OCI-LY1 (cell line): ENCODE results near the gene KIDINS220.
A peak's percentile ranks its signal among the peaks of the same experiment; 100 is the strongest.

Source experiments
- H2AFZ ChIP-seq: fragments of 200-600 bp; sonication (generic), shearing (Covaris generic); 2 replicates; pipeline ENCODE4 v1.6.0; 2014; ENCODE audit warnings: antibody characterized with exemption, mild to moderate bottlenecking, low read length
- H3F3A ChIP-seq: fragments of 200-600 bp; sonication (generic), shearing (Covaris generic); 2 replicates; pipeline ENCODE4 v1.6.0; 2014; ENCODE audit warnings: mild to moderate bottlenecking, antibody characterized with exemption, low read length, moderate library complexity; ENCODE audit not compliant: insufficient read depth
- H3K27ac ChIP-seq: fragments of 200-600 bp; sonication (generic); 2 replicates; pipeline ENCODE4 v1.5.1; 2014; ENCODE audit warnings: low read length, mixed run types, mild to moderate bottlenecking, low read depth; ENCODE audit not compliant: poor library complexity, severe bottlenecking
- H3K27me3 ChIP-seq: fragments of 200-600 bp; sonication (generic); 2 replicates; pipeline ENCODE4 v1.6.0; 2014; ENCODE audit warnings: antibody characterized with exemption, mild to moderate bottlenecking, low read length, moderate library complexity; ENCODE audit not compliant: insufficient read depth
- H3K36me3 ChIP-seq: fragments of 200-600 bp; sonication (generic); 2 replicates; pipeline ENCODE4 v1.6.1; 2014; ENCODE audit warnings: mild to moderate bottlenecking, antibody characterized with exemption, low read length, moderate library complexity, mixed read lengths; ENCODE audit not compliant: insufficient read depth
- H3K4me1 ChIP-seq: fragments of 200-600 bp; sonication (generic); 2 replicates; pipeline ENCODE4 v1.5.1; 2014; ENCODE audit warnings: mild to moderate bottlenecking, low read length, moderate library complexity; ENCODE audit not compliant: insufficient read depth, severe bottlenecking
- H3K4me2 ChIP-seq: fragments of 200-600 bp; sonication (generic), shearing (Covaris generic); 2 replicates; pipeline ENCODE4 v1.6.1; 2014; ENCODE audit warnings: low read length
- H3K4me3 ChIP-seq: fragments of 200-600 bp; sonication (generic); 2 replicates; pipeline ENCODE4 v1.5.1; 2014; ENCODE audit warnings: low read length, low read depth, mild to moderate bottlenecking, mixed read lengths; ENCODE audit not compliant: poor library complexity, severe bottlenecking
- H3K79me2 ChIP-seq: fragments of 200-600 bp; shearing (Covaris generic); 2 replicates; pipeline ENCODE4 v1.6.1; 2016; ENCODE audit warnings: mixed run types, low read length, mixed read lengths; ENCODE audit not compliant: insufficient read depth
- H3K9ac ChIP-seq: fragments of 200-600 bp; sonication (generic), shearing (Covaris generic); 2 replicates; pipeline ENCODE4 v1.6.1; 2014; ENCODE audit warnings: mild to moderate bottlenecking, low read length, mixed read lengths
- H3K9me2 ChIP-seq: fragments of 200-600 bp; sonication (generic), shearing (Covaris generic); 2 replicates; pipeline ENCODE4 v1.6.1; 2014; ENCODE audit warnings: low read depth, mild to moderate bottlenecking, low read length, mixed read lengths
- H3K9me3 ChIP-seq: fragments of 200-600 bp; shearing (Covaris generic); 2 replicates; pipeline ENCODE4 v1.6.1; 2014; ENCODE audit warnings: low read length, mixed read lengths
- H4K20me1 ChIP-seq: fragments of 200-600 bp; sonication (generic), shearing (Covaris generic); 2 replicates; pipeline ENCODE4 v1.6.0; 2016; ENCODE audit warnings: mild to moderate bottlenecking, low read length; ENCODE audit not compliant: insufficient read depth
- EZH2 ChIP-seq: fragments of 200-600 bp; sonication (generic), shearing (Covaris generic); IDR thresholded peaks from 2 replicates; pipeline ENCODE4 v1.8.0; 2017; ENCODE audit warnings: borderline replicate concordance, mixed run types, mild to moderate bottlenecking, antibody characterized with exemption, low read length, moderate library complexity, mixed read lengths
- TF ChIP-seq, protein P1 (sequence below): fragments of 200-600 bp; sonication (generic), shearing (Covaris generic); IDR thresholded peaks from 2 replicates; pipeline ENCODE4 v1.5.1; 2017; ENCODE audit warnings: mild to moderate bottlenecking, antibody characterized with exemption, low read length, moderate library complexity, mixed read lengths

Gene KIDINS220

DNA sequence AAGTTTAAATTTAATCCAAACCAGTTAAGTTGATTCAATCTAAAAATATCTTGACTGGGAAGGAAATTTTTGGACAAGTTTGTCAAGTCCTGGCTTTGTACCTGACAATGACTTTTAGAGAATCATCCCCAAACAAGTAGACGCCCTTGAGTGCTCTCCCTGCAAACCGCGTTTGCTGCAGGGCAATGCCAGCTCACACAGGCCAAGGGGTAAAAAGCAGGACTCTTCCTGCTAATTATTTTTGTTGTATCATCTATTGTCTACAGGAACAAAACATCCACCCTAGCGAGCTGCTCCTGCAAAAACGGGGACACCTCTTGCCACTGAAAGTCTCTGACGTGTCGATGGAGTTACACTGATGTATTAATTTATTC lies 144.6 kb downstream of the KIDINS220 start:
- Histone ChIP-seq H3K36me3 (no peaks in the 10 kb centered on the region), H3K9me2 (no peaks in the 10 kb centered on the region), H3K4me1 (peaks cover 8% of the 10 kb centered on the region), H3K9me3 (no peaks in the 10 kb centered on the region), H3K27ac (no peak overlapping the region), H3F3A (no peaks in the 10 kb centered on the region), H3K9ac (no peak overlapping the region; the same call in 1 of the 2 replicates), H4K20me1 (no peaks in the 10 kb centered on the region), H3K27me3 (no peaks in the 10 kb centered on the region; the same call in 1 of the 2 replicates), H2AFZ (no peak overlapping the region), H3K4me3 (no peak overlapping the region), H3K4me2 (peak overlapping the region; percentile 27), H3K79me2 (no peaks in the 10 kb centered on the region)
- no peak for TF ChIP-seq EZH2
- TF ChIP-seq, protein P1, sequence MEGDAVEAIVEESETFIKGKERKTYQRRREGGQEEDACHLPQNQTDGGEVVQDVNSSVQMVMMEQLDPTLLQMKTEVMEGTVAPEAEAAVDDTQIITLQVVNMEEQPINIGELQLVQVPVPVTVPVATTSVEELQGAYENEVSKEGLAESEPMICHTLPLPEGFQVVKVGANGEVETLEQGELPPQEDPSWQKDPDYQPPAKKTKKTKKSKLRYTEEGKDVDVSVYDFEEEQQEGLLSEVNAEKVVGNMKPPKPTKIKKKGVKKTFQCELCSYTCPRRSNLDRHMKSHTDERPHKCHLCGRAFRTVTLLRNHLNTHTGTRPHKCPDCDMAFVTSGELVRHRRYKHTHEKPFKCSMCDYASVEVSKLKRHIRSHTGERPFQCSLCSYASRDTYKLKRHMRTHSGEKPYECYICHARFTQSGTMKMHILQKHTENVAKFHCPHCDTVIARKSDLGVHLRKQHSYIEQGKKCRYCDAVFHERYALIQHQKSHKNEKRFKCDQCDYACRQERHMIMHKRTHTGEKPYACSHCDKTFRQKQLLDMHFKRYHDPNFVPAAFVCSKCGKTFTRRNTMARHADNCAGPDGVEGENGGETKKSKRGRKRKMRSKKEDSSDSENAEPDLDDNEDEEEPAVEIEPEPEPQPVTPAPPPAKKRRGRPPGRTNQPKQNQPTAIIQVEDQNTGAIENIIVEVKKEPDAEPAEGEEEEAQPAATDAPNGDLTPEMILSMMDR: no peak

DNA sequence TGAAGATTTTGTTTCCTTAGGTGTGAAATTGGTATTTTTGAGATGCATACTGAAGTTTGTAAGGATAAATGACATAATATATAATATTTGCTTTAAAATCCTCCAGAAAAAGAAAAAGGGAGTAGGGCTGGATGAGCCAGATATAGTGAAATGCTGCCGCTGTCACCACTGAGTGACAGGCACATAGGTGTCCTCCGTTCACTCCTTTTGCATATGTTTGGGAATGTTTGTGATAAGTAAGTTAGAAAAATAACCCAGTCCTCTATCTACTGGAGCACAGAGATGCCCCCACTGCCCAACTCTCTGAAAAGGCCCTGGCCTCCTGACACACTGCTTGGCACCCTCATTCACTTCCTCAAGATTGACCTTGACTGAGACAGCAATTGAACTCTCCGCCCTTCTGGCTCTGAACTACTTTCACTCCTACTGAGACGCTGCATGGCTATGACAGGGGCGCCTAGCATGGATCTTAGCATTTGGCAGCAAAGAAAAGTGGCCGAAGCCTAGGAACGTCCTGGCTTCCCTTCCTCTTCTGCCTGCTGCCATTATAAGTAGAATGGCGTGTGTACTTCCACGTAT lies 145.5 kb downstream of the KIDINS220 start:
- Histone ChIP-seq H3K27ac (no peak overlapping the region), H3K79me2 (no peaks in the 10 kb centered on the region), H3K9me3 (no peaks in the 10 kb centered on the region), H2AFZ (no peak overlapping the region), H3K4me3 (no peak overlapping the region), H4K20me1 (no peaks in the 10 kb centered on the region), H3K9me2 (no peaks in the 10 kb centered on the region), H3K27me3 (no peaks in the 10 kb centered on the region; the same call in 1 of the 2 replicates), H3K4me1 (peaks cover 8% of the 10 kb centered on the region), H3K9ac (no peak overlapping the region), H3K4me2 (no peak overlapping the region), H3K36me3 (no peaks in the 10 kb centered on the region), H3F3A (no peaks in the 10 kb centered on the region)
- TF ChIP-seq, protein P1: no peak

DNA sequence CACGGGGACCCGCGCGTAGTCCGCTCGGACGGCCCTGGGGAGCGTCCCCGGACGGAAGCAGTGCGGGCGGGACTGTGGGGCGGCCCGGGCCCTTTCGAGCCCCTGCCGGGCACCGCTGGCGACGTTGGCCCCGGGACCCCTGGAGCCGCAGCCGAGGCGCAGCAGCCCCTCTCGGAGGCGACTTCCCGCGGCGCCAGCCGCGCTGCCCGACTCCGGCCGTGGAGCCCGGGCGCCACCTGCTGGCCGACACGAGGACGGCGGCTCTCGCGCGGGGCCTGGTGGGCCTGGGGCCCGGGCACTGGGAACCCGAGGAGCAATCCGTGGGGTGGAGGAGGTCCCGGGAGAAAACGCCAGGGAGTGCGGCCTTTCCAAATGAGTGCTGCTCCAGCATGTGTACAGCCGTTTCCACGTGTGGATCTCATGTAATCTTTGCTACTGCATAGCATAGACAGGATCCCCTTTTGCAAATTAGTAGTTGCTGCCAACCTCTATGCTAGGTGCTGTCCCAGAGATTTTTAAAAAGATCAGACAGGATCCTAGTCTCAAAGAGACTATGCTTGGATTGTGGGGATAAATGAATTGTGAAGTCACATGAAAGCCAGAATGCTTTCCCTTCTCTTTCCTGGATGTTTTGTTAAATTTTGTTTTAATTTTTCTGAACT lies 151.6 kb downstream of the KIDINS220 start:
- peak overlapping the region; percentile 89 for H3K4me3 ChIP-seq
- TF ChIP-seq, protein P1: peak; percentile 87
- TF ChIP-seq EZH2: no peak
- H4K20me1 ChIP-seq: no peaks in the 10 kb centered on the region
- peaks cover 21% of the 10 kb centered on the region for H3K79me2 ChIP-seq
- no peaks in the 10 kb centered on the region for H3K9me2 ChIP-seq
- H3K9ac ChIP-seq: peak overlapping the region; percentile 87
- peaks cover 23% of the 10 kb centered on the region for H3K36me3 ChIP-seq
- H3K27me3 ChIP-seq: no peaks in the 10 kb centered on the region; the same call in 1 of the 2 replicates
- no peaks in the 10 kb centered on the region for H3K9me3 ChIP-seq
- peak overlapping the region; percentile 83 for H3K4me2 ChIP-seq
- H3K4me1 ChIP-seq: peaks cover 21% of the 10 kb centered on the region
- no peak overlapping the region for H2AFZ ChIP-seq
- no peaks in the 10 kb centered on the region for H3F3A ChIP-seq
- H3K27ac ChIP-seq: peak overlapping the region; percentile 89
